IPS-20b (cell line): ENCODE measurements around the gene ETDB.

Experiments used
- H3K27ac ChIP-seq: one replicate; pipeline ENCODE4 v1.5.1; 2013; ENCODE audit warnings: low read length
- H3K27me3 ChIP-seq: 2 replicates; pipeline ENCODE4 v1.6.1; 2013; ENCODE audit warnings: mild to moderate bottlenecking, low read length, inconsistent platforms; ENCODE audit not compliant: insufficient read depth
- H3K36me3 ChIP-seq: 2 replicates; pipeline ENCODE4 v1.6.1; 2013; ENCODE audit warnings: low read depth, mild to moderate bottlenecking, inconsistent platforms, low read length, moderate library complexity; ENCODE audit not compliant: insufficient read depth
- H3K4me1 ChIP-seq: 2 replicates; pipeline ENCODE4 v1.6.1; 2013; ENCODE audit warnings: mild to moderate bottlenecking, control low read depth, inconsistent platforms, low read length, moderate library complexity; ENCODE audit not compliant: insufficient read depth
- H3K4me3 ChIP-seq: 2 replicates; pipeline ENCODE4 v1.5.1; 2013; ENCODE audit warnings: mild to moderate bottlenecking, low read length, inconsistent platforms
- H3K9ac ChIP-seq: 2 replicates; pipeline ENCODE4 v1.6.1; 2013; ENCODE audit warnings: low read depth, mild to moderate bottlenecking, inconsistent platforms, low read length, moderate library complexity
- H3K9me3 ChIP-seq: 2 replicates; pipeline ENCODE4 v1.6.1; 2013; ENCODE audit warnings: mild to moderate bottlenecking, low read depth, low read length, inconsistent platforms; ENCODE audit not compliant: insufficient read depth

Gene ETDB

GRCh38 chrX:135095715-135096114 lies 24.6 kb downstream of the ETDB start:
- peaks cover 7% of the 10 kb centered on the region; the same call in 1 of the 2 replicates for H3K27me3 ChIP-seq
- peaks cover 3% of the 10 kb centered on the region; the same call in 1 of the 2 replicates for H3K4me1 ChIP-seq
- H3K27ac ChIP-seq = no peak overlapping the region
- no peaks in the 10 kb centered on the region for H3K9me3 ChIP-seq
- H3K4me3 ChIP-seq = no peak overlapping the region
- no peak overlapping the region for H3K9ac ChIP-seq
- H3K36me3 ChIP-seq = no peaks in the 10 kb centered on the region

GRCh38 chrX:135094726-135095125 lies 25.6 kb downstream of the ETDB start:
- Histone ChIP-seq H3K27me3 (peaks cover 7% of the 10 kb centered on the region; the same call in 1 of the 2 replicates), H3K9me3 (no peaks in the 10 kb centered on the region), H3K4me3 (no peak overlapping the region), H3K27ac (no peak overlapping the region), H3K36me3 (no peaks in the 10 kb centered on the region), H3K9ac (no peak overlapping the region), H3K4me1 (peaks cover 3% of the 10 kb centered on the region; the same call in 1 of the 2 replicates)

GRCh38 chrX:135089126-135089525 lies 31.2 kb downstream of the ETDB start:
- H3K4me1 ChIP-seq = no peaks in the 10 kb centered on the region
- H3K27me3 ChIP-seq = no peaks in the 10 kb centered on the region
- H3K9ac ChIP-seq = no peak overlapping the region
- no peak overlapping the region for H3K27ac ChIP-seq
- no peak overlapping the region for H3K4me3 ChIP-seq
- H3K9me3 ChIP-seq = no peaks in the 10 kb centered on the region
- H3K36me3 ChIP-seq = no peaks in the 10 kb centered on the region

- Histone ChIP-seq H3K9me3 (no peaks in the 10 kb centered on the region), H3K27me3 (no peaks in the 10 kb centered on the region), H3K4me1 (no peaks in the 10 kb centered on the region), H3K9ac (no peak overlapping the region), H3K4me3 (no peak overlapping the region), H3K36me3 (no peaks in the 10 kb centered on the region), H3K27ac (no peak overlapping the region)
Observed at GRCh38 chrX:135087867-135088266, 32.5 kb downstream of the ETDB start.

- Histone ChIP-seq H3K27ac (no peak overlapping the region), H3K27me3 (no peaks in the 10 kb centered on the region), H3K9me3 (no peaks in the 10 kb centered on the region), H3K4me1 (no peaks in the 10 kb centered on the region), H3K4me3 (no peak overlapping the region), H3K9ac (no peak overlapping the region), H3K36me3 (no peaks in the 10 kb centered on the region)
Observed at GRCh38 chrX:135086197-135086854, 34.0 kb downstream of the ETDB start.

- H3K4me3 ChIP-seq = no peak overlapping the region
- H3K9me3 ChIP-seq = no peaks in the 10 kb centered on the region
- H3K27me3 ChIP-seq = no peaks in the 10 kb centered on the region
- no peak overlapping the region for H3K9ac ChIP-seq
- no peaks in the 10 kb centered on the region for H3K36me3 ChIP-seq
- no peak overlapping the region for H3K27ac ChIP-seq
- no peaks in the 10 kb centered on the region for H3K4me1 ChIP-seq
Observed at GRCh38 chrX:135081693-135082404, 38.5 kb downstream of the ETDB start.
